ENCODE results near the gene RPS16. TPM values are rescaled to one million over a fixed set of nuclear protein-coding genes. Genes with fewer than 3 reads are reported as not detected.

Gene RPS16
- total RNA-seq, 2 donors from 2014 or later = 1,032 to 1,330 TPM

DNA sequence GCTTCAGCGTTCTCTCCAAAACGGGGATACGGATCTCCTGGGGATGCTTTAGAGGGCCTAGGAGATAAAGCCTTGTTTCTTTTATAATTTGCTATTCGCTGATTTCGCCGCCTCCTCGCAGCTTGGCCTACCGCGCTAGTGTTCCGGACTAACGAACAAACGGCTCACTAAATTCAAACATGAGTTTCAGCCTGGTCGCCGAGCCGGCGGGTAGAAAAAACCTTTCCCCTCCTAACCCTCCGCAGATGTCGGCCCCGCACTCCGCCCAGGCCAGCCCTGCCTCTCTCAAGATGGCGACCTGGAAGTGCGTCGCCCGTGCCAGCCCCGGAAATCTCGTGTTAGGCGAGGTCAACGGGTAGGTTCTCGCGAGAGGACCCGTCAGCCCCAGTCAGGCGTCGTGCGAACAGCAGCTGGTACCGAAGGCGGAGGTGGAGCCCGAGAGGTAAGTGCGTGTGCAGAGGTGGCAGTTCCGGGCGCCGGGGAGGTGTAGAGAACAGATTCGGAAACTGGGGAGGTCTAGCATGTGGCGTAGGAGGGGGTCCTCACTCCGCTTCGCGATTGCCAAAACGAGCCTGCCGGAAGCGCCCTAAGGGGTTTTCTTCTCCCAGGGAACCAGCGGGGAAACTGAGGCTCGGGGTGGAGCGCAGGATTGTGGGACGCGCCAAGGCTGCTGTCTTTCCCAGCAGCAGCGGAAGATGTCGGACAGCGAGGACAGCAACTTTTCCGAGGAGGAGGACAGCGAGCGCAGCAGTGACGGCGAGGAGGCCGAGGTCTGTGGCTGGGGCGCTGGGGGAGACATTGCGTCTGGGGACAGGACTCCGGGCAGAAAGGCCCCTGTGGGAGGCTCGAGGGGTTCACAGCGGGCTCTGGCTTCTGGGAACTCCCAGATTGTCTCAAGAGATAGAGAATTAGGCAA lies 9.7 kb upstream of the RPS16 start, which contains the start of gene SUPT5H:
Gene SUPT5H (plus strand): TSS at position 387 of the 916 bp plus-strand sequence. CDS start 309 bp downstream, at position 696.
- TF ChIP-seq, protein P1, sequence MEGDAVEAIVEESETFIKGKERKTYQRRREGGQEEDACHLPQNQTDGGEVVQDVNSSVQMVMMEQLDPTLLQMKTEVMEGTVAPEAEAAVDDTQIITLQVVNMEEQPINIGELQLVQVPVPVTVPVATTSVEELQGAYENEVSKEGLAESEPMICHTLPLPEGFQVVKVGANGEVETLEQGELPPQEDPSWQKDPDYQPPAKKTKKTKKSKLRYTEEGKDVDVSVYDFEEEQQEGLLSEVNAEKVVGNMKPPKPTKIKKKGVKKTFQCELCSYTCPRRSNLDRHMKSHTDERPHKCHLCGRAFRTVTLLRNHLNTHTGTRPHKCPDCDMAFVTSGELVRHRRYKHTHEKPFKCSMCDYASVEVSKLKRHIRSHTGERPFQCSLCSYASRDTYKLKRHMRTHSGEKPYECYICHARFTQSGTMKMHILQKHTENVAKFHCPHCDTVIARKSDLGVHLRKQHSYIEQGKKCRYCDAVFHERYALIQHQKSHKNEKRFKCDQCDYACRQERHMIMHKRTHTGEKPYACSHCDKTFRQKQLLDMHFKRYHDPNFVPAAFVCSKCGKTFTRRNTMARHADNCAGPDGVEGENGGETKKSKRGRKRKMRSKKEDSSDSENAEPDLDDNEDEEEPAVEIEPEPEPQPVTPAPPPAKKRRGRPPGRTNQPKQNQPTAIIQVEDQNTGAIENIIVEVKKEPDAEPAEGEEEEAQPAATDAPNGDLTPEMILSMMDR (IDR thresholded peaks at IDR 0.05) = no peak
- peak; percentile 98 for DNase-seq (ENCODE audit: low spot score)
- Histone ChIP-seq H3K27ac (peak within 1 kb of the TSS; percentile 86 to 98), H3K4me3 (peak within 1 kb of the TSS; percentile 73 to 94), H3K4me1 (peaks cover 0 to 36% of the 10 kb centered on the region in 2 donors), H3K36me3 (no peaks in the 10 kb centered on the region), H3K27me3 (no peaks in the 10 kb centered on the region), H3K9me3 (no peaks in the 10 kb centered on the region)

DNA sequence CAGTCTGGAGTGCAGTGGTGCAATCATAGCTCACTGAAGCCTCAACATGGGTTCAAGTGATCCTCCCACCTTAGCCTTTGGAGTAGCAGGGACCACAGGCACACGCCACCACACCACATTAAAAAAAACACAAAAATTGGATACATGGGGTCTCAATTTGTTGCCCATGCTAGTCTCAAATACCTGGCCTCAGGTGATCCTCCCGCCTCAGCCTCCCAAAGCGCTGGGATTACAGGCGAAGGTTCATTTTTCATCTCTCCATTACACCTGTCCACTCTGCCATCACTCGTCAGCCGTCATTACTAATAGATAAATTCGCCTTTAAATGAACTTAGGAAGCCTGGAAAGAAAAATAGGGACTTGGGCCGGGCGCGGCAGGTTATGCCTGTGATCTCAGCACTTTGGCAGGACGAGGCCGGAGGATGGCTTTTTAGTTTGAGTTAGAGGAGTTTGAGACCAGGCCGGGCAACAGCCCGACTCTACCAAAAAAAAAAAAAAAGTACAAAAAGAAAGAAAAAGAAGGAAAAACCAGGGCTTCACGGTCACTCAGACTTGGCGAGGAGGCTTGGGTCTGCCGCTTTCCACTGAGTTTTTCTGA lies 8.9 kb upstream of the RPS16 start:
- no peaks in the 10 kb centered on the region for H3K27me3 ChIP-seq
- H3K9me3 ChIP-seq = no peaks in the 10 kb centered on the region
- H3K27ac ChIP-seq = peak overlapping the region; percentile 86 to 98
- H3K4me1 ChIP-seq = peaks cover 0 to 32% of the 10 kb centered on the region in 2 donors
- TF ChIP-seq, protein P1 (IDR thresholded peaks at IDR 0.05) = no peak
- no peaks in the 10 kb centered on the region for H3K36me3 ChIP-seq
- DNase-seq (ENCODE audit: low spot score) = no peak
- peak overlapping the region; percentile 73 to 94 for H3K4me3 ChIP-seq

GRCh38 chr19:39438270-39438934 lies 2.7 kb upstream of the RPS16 start:
- Histone ChIP-seq H3K36me3 (peaks cover 18% of the 10 kb centered on the region), H3K27ac (no peak overlapping the region), H3K9me3 (no peaks in the 10 kb centered on the region), H3K27me3 (no peaks in the 10 kb centered on the region), H3K4me1 (peaks cover 0 to 28% of the 10 kb centered on the region in 2 donors), H3K4me3 (no peak overlapping the region)
- no peak for DNase-seq (ENCODE audit: low spot score)
- TF ChIP-seq, protein P1 (IDR thresholded peaks at IDR 0.05) = no peak

DNA sequence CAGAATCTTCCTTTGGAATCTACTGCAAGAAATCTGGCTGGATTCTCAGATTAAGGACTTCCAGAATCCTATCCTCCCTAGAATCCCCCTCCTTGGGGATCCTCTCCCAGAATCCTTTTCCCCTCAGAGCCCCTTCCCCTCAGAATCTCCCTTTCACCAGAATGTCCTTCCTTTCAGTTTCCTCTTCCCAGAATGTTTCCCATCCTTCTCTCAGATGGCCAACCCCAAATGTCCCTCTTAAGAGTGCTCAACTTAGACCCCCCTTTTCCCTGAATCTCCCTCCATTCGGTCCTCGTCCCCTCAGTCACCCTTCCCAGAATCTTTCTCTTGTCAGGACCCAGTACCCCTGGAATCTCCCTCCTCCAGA lies 584 bp upstream of the RPS16 start:
- no peaks in the 10 kb centered on the region for H3K27me3 ChIP-seq
- peaks cover 0 to 30% of the 10 kb centered on the region in 2 donors for H3K4me1 ChIP-seq
- TF ChIP-seq, protein P1 (IDR thresholded peaks at IDR 0.05) = no peak
- H3K9me3 ChIP-seq = no peaks in the 10 kb centered on the region
- DNase-seq (ENCODE audit: low spot score) = no peak
- peak overlapping the region; percentile 86 to 88 for H3K27ac ChIP-seq
- peak overlapping the region; percentile 32 to 89 for H3K4me3 ChIP-seq
- H3K36me3 ChIP-seq = peaks cover 35% of the 10 kb centered on the region

DNA sequence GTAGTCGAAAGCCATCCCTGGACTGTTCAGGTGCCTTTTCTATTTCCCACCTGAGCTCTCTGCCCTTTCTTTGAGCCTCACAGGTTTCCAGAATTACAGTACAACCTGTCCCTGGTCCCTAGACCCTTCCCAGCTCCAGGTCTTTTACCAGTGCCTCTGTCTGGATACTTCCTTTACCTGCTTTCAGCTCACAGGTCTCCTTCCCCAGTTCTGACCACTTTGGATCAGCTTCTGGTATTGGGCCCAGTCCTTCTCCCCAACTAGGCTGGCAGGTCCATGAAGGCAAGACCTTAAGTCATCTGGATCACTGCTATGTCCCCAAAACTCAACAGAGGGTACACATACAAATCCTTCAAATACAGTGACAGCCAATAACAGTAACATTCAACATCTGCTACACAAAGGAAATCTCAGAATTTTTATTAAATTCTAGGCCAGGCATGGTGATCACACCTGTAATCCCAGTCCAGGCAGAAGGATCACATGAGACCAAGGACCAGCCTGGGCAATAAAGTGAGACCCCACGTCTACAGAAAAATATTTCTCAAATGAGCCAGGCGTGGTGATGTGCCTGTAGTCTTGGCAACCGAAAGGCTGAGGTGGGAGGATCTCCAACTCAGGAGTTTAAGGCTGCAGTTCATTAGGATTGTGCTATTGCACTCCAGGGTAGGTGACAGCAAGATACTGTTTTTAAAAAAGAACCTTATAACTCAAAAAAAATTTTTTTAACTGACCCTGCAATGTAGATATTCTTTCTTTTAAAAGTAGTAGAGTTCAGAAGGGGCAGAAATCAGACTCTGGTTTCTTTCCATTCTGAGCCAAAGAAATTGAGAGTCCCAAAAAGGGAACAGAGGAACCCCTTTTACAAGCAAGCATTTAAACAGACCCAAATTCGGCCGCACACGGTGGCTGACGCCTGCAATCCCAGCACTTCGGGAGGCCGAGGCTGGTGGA lies 1.3 kb downstream of the RPS16 start:
- peaks cover 0 to 41% of the 10 kb centered on the region in 2 donors for H3K4me1 ChIP-seq
- no peaks in the 10 kb centered on the region for H3K9me3 ChIP-seq
- DNase-seq (ENCODE audit: low spot score) = no peak
- H3K27me3 ChIP-seq = no peaks in the 10 kb centered on the region
- H3K36me3 ChIP-seq = peaks cover 35% of the 10 kb centered on the region
- TF ChIP-seq, protein P1 (IDR thresholded peaks at IDR 0.05) = no peak
- H3K4me3 ChIP-seq = peak overlapping the region; percentile 89 to 96
- H3K27ac ChIP-seq = peak overlapping the region in 1 of 2 donors; percentile 88

Data from right atrium auricular region (tissue), 2 donors.